ENCODE measurements around the gene CFLAR.

- no peak for TF ChIP-seq CTCF (IDR thresholded peaks at IDR 0.05)
- TF ChIP-seq POLR2A (IDR thresholded peaks at IDR 0.05), result no peak
These were observed 101.0 kb downstream of the CFLAR start for GRCh38 chr2:201216918-201217317.

All from thyroid gland (tissue), 4 donors.